Measurements from ENCODE around the gene HIPK2. TPM values are rescaled to one million over a fixed set of nuclear protein-coding genes. Genes with fewer than 3 reads are reported as not detected.

The HIPK2 gene
- polyA plus RNA-seq, 3 donors = 1.6 to 12.1 (median 3.0) TPM

- H3K9me3 Mint-ChIP-seq = no peaks in the 10 kb centered on the region
- no peak overlapping the region for H3K4me2 ChIP-seq (replicated peaks; ENCODE audit: extremely low read depth, low read length, poor library complexity, severe bottlenecking)
- peaks cover 12% of the 10 kb centered on the region for H4K20me1 ChIP-seq (ENCODE audit: insufficient read depth, low read length)
- H3K27ac ChIP-seq (ENCODE audit: low read depth in 1 of 2, low read length in 2 of 2) = no peak overlapping the region
- H3K9ac ChIP-seq (ENCODE audit: insufficient read depth, low read length, poor library complexity, severe bottlenecking) = no peak overlapping the region
- DNase-seq = no peak
- 91% methylated on average over 9 of the region's 15 CpGs for WGBS (ENCODE audit: insufficient coverage)
- peaks cover 0 to 2% (median 0%) of the 10 kb centered on the region in 3 donors for H3K27me3 Mint-ChIP-seq (ENCODE audit: low read depth in 3 of 3)
- TF ChIP-seq, protein P1, sequence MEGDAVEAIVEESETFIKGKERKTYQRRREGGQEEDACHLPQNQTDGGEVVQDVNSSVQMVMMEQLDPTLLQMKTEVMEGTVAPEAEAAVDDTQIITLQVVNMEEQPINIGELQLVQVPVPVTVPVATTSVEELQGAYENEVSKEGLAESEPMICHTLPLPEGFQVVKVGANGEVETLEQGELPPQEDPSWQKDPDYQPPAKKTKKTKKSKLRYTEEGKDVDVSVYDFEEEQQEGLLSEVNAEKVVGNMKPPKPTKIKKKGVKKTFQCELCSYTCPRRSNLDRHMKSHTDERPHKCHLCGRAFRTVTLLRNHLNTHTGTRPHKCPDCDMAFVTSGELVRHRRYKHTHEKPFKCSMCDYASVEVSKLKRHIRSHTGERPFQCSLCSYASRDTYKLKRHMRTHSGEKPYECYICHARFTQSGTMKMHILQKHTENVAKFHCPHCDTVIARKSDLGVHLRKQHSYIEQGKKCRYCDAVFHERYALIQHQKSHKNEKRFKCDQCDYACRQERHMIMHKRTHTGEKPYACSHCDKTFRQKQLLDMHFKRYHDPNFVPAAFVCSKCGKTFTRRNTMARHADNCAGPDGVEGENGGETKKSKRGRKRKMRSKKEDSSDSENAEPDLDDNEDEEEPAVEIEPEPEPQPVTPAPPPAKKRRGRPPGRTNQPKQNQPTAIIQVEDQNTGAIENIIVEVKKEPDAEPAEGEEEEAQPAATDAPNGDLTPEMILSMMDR (IDR thresholded peaks at IDR 0.05) = no peak
- no peaks in the 10 kb centered on the region for H3K27me3 ChIP-seq (ENCODE audit: control insufficient read depth in 2 of 2, insufficient read depth in 2 of 2, low read length in 2 of 2)
- no peak overlapping the region for H3K4me3 Mint-ChIP-seq
- H3K27ac Mint-ChIP-seq = peak overlapping the region in 1 of 7 donors; percentile 14
- H3K36me3 ChIP-seq (replicated peaks in 1 of 2; ENCODE audit: control insufficient read depth in 1 of 2, insufficient read depth in 2 of 2, low read length in 2 of 2) = peaks cover 32 to 62% of the 10 kb centered on the region in 2 donors
- H3K4me1 Mint-ChIP-seq = peaks cover 30% of the 10 kb centered on the region
- no peak overlapping the region for H2AFZ ChIP-seq (ENCODE audit: insufficient read depth, low read depth, low read length, poor library complexity, severe bottlenecking)
- H3K36me3 Mint-ChIP-seq = peaks cover 52 to 75% of the 10 kb centered on the region in 2 donors
- no peaks in the 10 kb centered on the region for H3K9me3 ChIP-seq (replicated peaks in 1 of 2; ENCODE audit: control insufficient read depth in 1 of 2, insufficient read depth in 1 of 2, low read length in 2 of 2)
- no peaks in the 10 kb centered on the region for H3K79me2 ChIP-seq (ENCODE audit: insufficient read depth, low read length)
- H3K4me3 ChIP-seq (replicated peaks in 1 of 3; ENCODE audit: low read depth in 2 of 3, low read length in 3 of 3) = no peak overlapping the region
- H3K4me1 ChIP-seq (ENCODE audit: control insufficient read depth in 1 of 2, insufficient read depth in 2 of 2, low read length in 2 of 2) = peaks cover 5 to 14% of the 10 kb centered on the region in 2 donors
- intact Hi-C loops (cut with micrococcal nuclease) = no loop called here
Measured at GRCh38 chr7:139566736-139567646, 210.8 kb downstream of the HIPK2 start.

- H3K9me3 Mint-ChIP-seq = no peaks in the 10 kb centered on the region
- peaks cover 30% of the 10 kb centered on the region for H3K4me1 Mint-ChIP-seq
- H3K4me3 Mint-ChIP-seq = no peak overlapping the region
- H3K4me3 ChIP-seq (replicated peaks in 1 of 3; ENCODE audit: low read depth in 2 of 3, low read length in 3 of 3) = no peak overlapping the region
- peak overlapping the region in 1 of 2 donors; percentile 31 for H3K27ac ChIP-seq (ENCODE audit: low read depth in 1 of 2, low read length in 2 of 2)
- H3K27me3 Mint-ChIP-seq (ENCODE audit: low read depth in 3 of 3) = peaks cover 0 to 2% (median 0%) of the 10 kb centered on the region in 3 donors
- TF ChIP-seq, protein P1 (IDR thresholded peaks at IDR 0.05) = no peak
- H3K9me3 ChIP-seq (replicated peaks in 1 of 2; ENCODE audit: control insufficient read depth in 1 of 2, insufficient read depth in 1 of 2, low read length in 2 of 2) = no peaks in the 10 kb centered on the region
- H3K36me3 Mint-ChIP-seq = peaks cover 45 to 71% of the 10 kb centered on the region in 2 donors
- H3K4me1 ChIP-seq (ENCODE audit: control insufficient read depth in 1 of 2, insufficient read depth in 2 of 2, low read length in 2 of 2) = peaks cover 5 to 14% of the 10 kb centered on the region in 2 donors
- peaks cover 26 to 53% of the 10 kb centered on the region in 2 donors for H3K36me3 ChIP-seq (replicated peaks in 1 of 2; ENCODE audit: control insufficient read depth in 1 of 2, insufficient read depth in 2 of 2, low read length in 2 of 2)
- intact Hi-C loops (cut with micrococcal nuclease) = no loop called here
- no peaks in the 10 kb centered on the region for H3K79me2 ChIP-seq (ENCODE audit: insufficient read depth, low read length)
- DNase-seq = no peak
- no peaks in the 10 kb centered on the region for H3K27me3 ChIP-seq (ENCODE audit: control insufficient read depth in 2 of 2, insufficient read depth in 2 of 2, low read length in 2 of 2)
- H2AFZ ChIP-seq (ENCODE audit: insufficient read depth, low read depth, low read length, poor library complexity, severe bottlenecking) = no peak overlapping the region
- H3K27ac Mint-ChIP-seq = peak overlapping the region in 1 of 7 donors; percentile 37
- no peak overlapping the region for H3K9ac ChIP-seq (ENCODE audit: insufficient read depth, low read length, poor library complexity, severe bottlenecking)
- H4K20me1 ChIP-seq (ENCODE audit: insufficient read depth, low read length) = peaks cover 12% of the 10 kb centered on the region
- H3K4me2 ChIP-seq (replicated peaks; ENCODE audit: extremely low read depth, low read length, poor library complexity, severe bottlenecking) = no peak overlapping the region
- WGBS (ENCODE audit: insufficient coverage) = 100% methylated on average over 3 of the region's 6 CpGs
Measured at GRCh38 chr7:139566075-139566474, 211.7 kb downstream of the HIPK2 start.

All from CD14-positive monocyte (primary cell).